A549 (cell line): ENCODE data around the gene GCDH.
"Not testable (repeated sequence)": the region's sequence is repeated elsewhere in the genome, so short reads cannot be mapped to it uniquely, and the experiment has no call there.

Experiments used
- CHD4 ChIP-seq: fragments of 200-600 bp; sonication (generic); IDR thresholded peaks from 2 replicates; pipeline ENCODE4 v1.6.1; 2016; ENCODE audit warnings: antibody characterized with exemption, mild to moderate bottlenecking, borderline replicate concordance
- CTCF ChIP-seq: fragments of >200 bp; sonication (Bioruptor Twin); formaldehyde crosslinking; IDR thresholded peaks from 3 replicates; pipeline ENCODE4 v1.5.1; 2016
- FOSL2 ChIP-seq, 2 experiments: fragments of 450-650 bp in 1 of 2; fragments of >200 bp in 1 of 2; sonication (Bioruptor Twin) in 1 of 2; formaldehyde crosslinking; IDR thresholded peaks; 2 replicates each; pipeline versions ENCODE4 v1.5.0 to v1.6.1; 2016 to 2020; ENCODE audit warnings: mild to moderate bottlenecking in 1 of 2, moderate library complexity in 1 of 2
- HEYL ChIP-seq: fragments of 250-450 bp; sonication (Bioruptor Pico); IDR thresholded peaks from 2 replicates; pipeline ENCODE4 v1.8.0; 2021; ENCODE audit warnings: mild to moderate bottlenecking, moderate library complexity
- POLR2A ChIP-seq: IDR thresholded peaks from 2 replicates; pipeline ENCODE4 v1.6.1; 2012; ENCODE audit warnings: mild to moderate bottlenecking, low read length
- RAD21 ChIP-seq, 2 experiments: fragments of >200 bp in 1 of 2; sonication (Bioruptor Twin) in 1 of 2; formaldehyde crosslinking in 1 of 2; IDR thresholded peaks in 1 of 2; conservative IDR thresholded peaks in 1 of 2; 2 replicates in 1 of 2; 3 replicates in 1 of 2; pipeline ENCODE4 v1.6.1; 2012 to 2018; ENCODE audit warnings: inconsistent platforms in 1 of 2
- SMC3 ChIP-seq: fragments of >200 bp; sonication (Bioruptor Twin); formaldehyde crosslinking; IDR thresholded peaks from 3 replicates; pipeline ENCODE4 v1.6.1; 2018; ENCODE audit warnings: inconsistent platforms
- SREBF2 ChIP-seq: fragments of 450-650 bp; IDR thresholded peaks from 2 replicates; pipeline ENCODE4 v1.6.1; 2014; ENCODE audit warnings: mild to moderate bottlenecking, moderate library complexity
- ZC3H11A ChIP-seq: fragments of 450-650 bp; IDR thresholded peaks from 2 replicates; pipeline ENCODE4 v1.6.1; 2014; ENCODE audit warnings: antibody characterized with exemption, mild to moderate bottlenecking
- TF ChIP-seq, protein P1 (sequence below): fragments of 200-600 bp; sonication (generic); IDR thresholded peaks from 2 replicates; pipeline ENCODE4 v1.6.1; 2016; ENCODE audit warnings: antibody characterized with exemption, mild to moderate bottlenecking, moderate library complexity

DNA sequence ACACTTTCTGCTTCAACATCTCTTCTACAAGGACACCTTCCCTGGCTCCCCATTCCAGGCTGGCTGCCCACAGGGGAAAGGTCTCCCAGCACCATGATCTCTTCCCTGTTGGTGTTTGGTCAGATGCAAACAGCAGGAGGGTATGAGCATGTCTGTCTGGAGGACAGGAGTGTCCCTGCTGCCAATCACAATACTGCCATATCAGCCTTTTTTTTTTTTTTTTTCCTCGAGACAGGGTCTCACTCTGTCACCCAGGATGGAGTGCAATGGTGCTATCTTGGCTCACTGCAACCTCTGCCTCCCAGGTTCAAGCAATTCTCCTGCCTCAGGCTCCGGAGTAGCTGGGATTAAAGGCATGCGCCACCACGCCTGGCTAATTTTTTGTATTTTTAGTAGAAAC lies 24.9 kb downstream of the GCDH start:
- not testable (repeated sequence) for TF ChIP-seq CTCF; SMC3; CHD4; HEYL; RAD21 (conservative IDR thresholded peaks at IDR 0.05 in 1 of 2, IDR thresholded peaks at IDR 0.05 in 1 of 2); ZC3H11A; POLR2A; FOSL2 (IDR thresholded peaks at IDR 0.05); FOSL2 (CRISPR knock-in tag; IDR thresholded peaks at IDR 0.05); SREBF2
- TF ChIP-seq, protein P1, sequence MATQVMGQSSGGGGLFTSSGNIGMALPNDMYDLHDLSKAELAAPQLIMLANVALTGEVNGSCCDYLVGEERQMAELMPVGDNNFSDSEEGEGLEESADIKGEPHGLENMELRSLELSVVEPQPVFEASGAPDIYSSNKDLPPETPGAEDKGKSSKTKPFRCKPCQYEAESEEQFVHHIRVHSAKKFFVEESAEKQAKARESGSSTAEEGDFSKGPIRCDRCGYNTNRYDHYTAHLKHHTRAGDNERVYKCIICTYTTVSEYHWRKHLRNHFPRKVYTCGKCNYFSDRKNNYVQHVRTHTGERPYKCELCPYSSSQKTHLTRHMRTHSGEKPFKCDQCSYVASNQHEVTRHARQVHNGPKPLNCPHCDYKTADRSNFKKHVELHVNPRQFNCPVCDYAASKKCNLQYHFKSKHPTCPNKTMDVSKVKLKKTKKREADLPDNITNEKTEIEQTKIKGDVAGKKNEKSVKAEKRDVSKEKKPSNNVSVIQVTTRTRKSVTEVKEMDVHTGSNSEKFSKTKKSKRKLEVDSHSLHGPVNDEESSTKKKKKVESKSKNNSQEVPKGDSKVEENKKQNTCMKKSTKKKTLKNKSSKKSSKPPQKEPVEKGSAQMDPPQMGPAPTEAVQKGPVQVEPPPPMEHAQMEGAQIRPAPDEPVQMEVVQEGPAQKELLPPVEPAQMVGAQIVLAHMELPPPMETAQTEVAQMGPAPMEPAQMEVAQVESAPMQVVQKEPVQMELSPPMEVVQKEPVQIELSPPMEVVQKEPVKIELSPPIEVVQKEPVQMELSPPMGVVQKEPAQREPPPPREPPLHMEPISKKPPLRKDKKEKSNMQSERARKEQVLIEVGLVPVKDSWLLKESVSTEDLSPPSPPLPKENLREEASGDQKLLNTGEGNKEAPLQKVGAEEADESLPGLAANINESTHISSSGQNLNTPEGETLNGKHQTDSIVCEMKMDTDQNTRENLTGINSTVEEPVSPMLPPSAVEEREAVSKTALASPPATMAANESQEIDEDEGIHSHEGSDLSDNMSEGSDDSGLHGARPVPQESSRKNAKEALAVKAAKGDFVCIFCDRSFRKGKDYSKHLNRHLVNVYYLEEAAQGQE: not testable (repeated sequence)
